Heart right ventricle (tissue), 16 donors: ENCODE data around the gene PLIN1. TPM values are rescaled to one million over a fixed set of nuclear protein-coding genes. Genes with fewer than 3 reads are reported as not detected.

ENCODE experiments used
- ATAC-seq, 8 donors: fragments of 200-7000 bp; cut with Tn5 transposase; one replicate each; pipeline ENCODE4 v1.9.1; 2020; ENCODE audit warnings: mild to moderate bottlenecking in 8 of 8, moderate library complexity in 8 of 8, moderate number of reproducible peaks in 1 of 8
- DNase-seq, 2 donors: peaks; one replicate each; pipeline ENCODE4 v3.0.0-alpha.2; 2020
- H3K27ac ChIP-seq, 10 donors: fragments of 200-600 bp; sonication (generic) in 2 of 10; one replicate each; pipeline versions ENCODE4 v1.5.0 to v1.8.0; 2020 to 2022; ENCODE audit warnings: mild to moderate bottlenecking in 3 of 10
- H3K27me3 ChIP-seq, 7 donors: fragments of 200-600 bp; one replicate each; pipeline ENCODE4 v1.8.0; 2021 to 2022; ENCODE audit warnings: mild to moderate bottlenecking in 2 of 7
- H3K36me3 ChIP-seq, 9 donors: fragments of 200-600 bp; sonication (generic) in 1 of 9; one replicate each; pipeline versions ENCODE4 v1.5.0 to v1.8.0; 2020 to 2022; ENCODE audit warnings: mild to moderate bottlenecking in 2 of 9
- H3K4me1 ChIP-seq, 9 donors: fragments of 200-600 bp; sonication (generic) in 1 of 9; one replicate each; pipeline versions ENCODE4 v1.5.0 to v1.8.0; 2020 to 2022; ENCODE audit warnings: mild to moderate bottlenecking in 4 of 9
- H3K4me3 ChIP-seq, 10 donors: fragments of 200-600 bp; sonication (generic) in 2 of 10; one replicate each; pipeline versions ENCODE4 v1.5.0 to v1.8.0; 2020 to 2022; ENCODE audit warnings: mild to moderate bottlenecking in 7 of 10, moderate library complexity in 2 of 10
- H3K9me3 ChIP-seq, 11 donors: fragments of 200-600 bp in 10 of 11; sonication (generic) in 2 of 11; one replicate each; pipeline versions ENCODE4 v1.5.0 to v1.8.0; 2013 to 2022; ENCODE audit warnings: mild to moderate bottlenecking in 2 of 11, control low read depth in 1 of 11, moderate library complexity in 1 of 11
- WGBS, 2 donors: extraction: QIAGEN DNeasy Blood & Tissue Kit; methylation state at CpG; one replicate each; pipeline ENCODE4 v1.1.7; 2013; ENCODE audit warnings: inconsistent platforms in 1 of 2; 5-methylcytosine and 5-hydroxymethylcytosine counted together
- intact Hi-C, 10 donors: fragments of 100-400 bp; cut with DNase I; formaldehyde crosslinking; loops; one replicate each; pipeline versions ENCODE4 v1.11.1 to v1.14.2; 2022
- polyA plus RNA-seq, 2 donors: library from polyadenylated mRNA; stranded (reverse); fragments of 200-250 nt; gene quantifications; one replicate each; pipeline ENCODE4 v1.2.3, GENCODE V29; 2013
- total RNA-seq, 10 donors: library from RNA; stranded (reverse); fragmentation: NEBNext Ultra II Directional in 3 of 10; extraction: Animal tissue kit (Norgen Biotek cat#: 25700) in 3 of 10; gene quantifications; one replicate each; pipeline versions ENCODE4 v1.2.1 to v1.2.4, GENCODE V29; 2021 to 2023
- TF ChIP-seq, protein P1 (sequence below), 9 donors: fragments of 200-600 bp; sonication (generic) in 2 of 9; IDR thresholded peaks; one replicate each; pipeline versions ENCODE4 v1.5.0 to v1.8.0; 2021 to 2022; ENCODE audit warnings: antibody characterized with exemption in 9 of 9, mild to moderate bottlenecking in 5 of 9, moderate library complexity in 1 of 9
- donor health status: Arrhythmogenic right ventricular cardiomyopathy.
- donor health status: ischemic (EF 13 %, LVEDD 7.1; RV severe dilation, severe dysfunction).
- donor health status: healthy with polysubstance abuse.
- donor health status: DM: no; HTN: yes; CAD: no.
- donor health status: DM: no; HTN: no; CAD: no.
- donor health status: ischemic (EF 25% LVEDD 6.9; RV normal size, moderate dysfunction).
- donor health status: ischemic (EF 25% LVEDD 5.7; RV mildly dilated, moderate dysfunction).
- donor health status: healthy.
- donor health status: DM: yes; HTN: yes; CAD: no.
- donor health status: Ischemic cardiomyopathy.
- donor health status: ischemic (EF 35%, LVEDD 5.7; RV mildly dilated, moderate dysfunction).
- donor health status: nonischemic (EF 11% LVEDD 7.7; RV severe dilation, severe dysfunction).
- donor health status: DM: yes; HTN: yes; CAD: no.
- donor health status: PGD.
- donor health status: ischemic (EF 29% LVEDD 5.4; RV normal size, mild dysfunction).
- donor health status: nonischemic (EF 23%, LVEDD 6.1; RV moderate dilation, normal function).

Gene PLIN1
- total and polyA plus RNA-seq, 12 donors, result 0.30 to 45.3 (median 10.0) TPM

DNA sequence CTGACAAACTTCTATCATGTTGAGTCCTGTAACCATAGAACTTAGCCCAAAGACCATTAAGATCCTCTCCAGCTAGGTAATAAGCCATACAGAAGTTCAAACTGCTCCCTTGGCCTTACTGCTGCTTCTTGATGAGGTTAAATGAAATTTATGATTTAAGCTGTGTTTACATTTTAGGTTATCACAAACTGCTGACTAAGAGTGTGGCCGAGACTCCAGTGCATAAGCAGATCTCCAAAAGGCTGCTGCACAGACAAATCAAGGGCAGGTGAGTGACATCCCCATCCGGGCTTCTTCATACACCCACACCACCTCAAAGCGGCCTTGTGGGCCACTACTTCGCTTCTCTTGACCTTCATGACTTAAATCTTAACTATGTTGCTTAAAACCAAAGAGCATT, 62.9 kb downstream of the PLIN1 start:
- ATAC-seq, result no peak
- H3K36me3 ChIP-seq, result peaks cover 0 to 83% (median 0%) of the 10 kb centered on the region in 9 donors
- intact Hi-C loops, result no loop called here
- TF ChIP-seq, protein P1, sequence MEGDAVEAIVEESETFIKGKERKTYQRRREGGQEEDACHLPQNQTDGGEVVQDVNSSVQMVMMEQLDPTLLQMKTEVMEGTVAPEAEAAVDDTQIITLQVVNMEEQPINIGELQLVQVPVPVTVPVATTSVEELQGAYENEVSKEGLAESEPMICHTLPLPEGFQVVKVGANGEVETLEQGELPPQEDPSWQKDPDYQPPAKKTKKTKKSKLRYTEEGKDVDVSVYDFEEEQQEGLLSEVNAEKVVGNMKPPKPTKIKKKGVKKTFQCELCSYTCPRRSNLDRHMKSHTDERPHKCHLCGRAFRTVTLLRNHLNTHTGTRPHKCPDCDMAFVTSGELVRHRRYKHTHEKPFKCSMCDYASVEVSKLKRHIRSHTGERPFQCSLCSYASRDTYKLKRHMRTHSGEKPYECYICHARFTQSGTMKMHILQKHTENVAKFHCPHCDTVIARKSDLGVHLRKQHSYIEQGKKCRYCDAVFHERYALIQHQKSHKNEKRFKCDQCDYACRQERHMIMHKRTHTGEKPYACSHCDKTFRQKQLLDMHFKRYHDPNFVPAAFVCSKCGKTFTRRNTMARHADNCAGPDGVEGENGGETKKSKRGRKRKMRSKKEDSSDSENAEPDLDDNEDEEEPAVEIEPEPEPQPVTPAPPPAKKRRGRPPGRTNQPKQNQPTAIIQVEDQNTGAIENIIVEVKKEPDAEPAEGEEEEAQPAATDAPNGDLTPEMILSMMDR (IDR thresholded peaks at IDR 0.05), result no peak
- DNase-seq, result no peak
- no peak overlapping the region for H3K4me3 ChIP-seq
- H3K4me1 ChIP-seq, result no peaks in the 10 kb centered on the region
- peaks cover 0 to 30% (median 8%) of the 10 kb centered on the region in 11 donors for H3K9me3 ChIP-seq
- H3K27me3 ChIP-seq, result no peaks in the 10 kb centered on the region
- WGBS, 2 donors, result 95 to 96% methylated on average over 4 of the region's 4 CpGs
- no peak overlapping the region for H3K27ac ChIP-seq

DNA sequence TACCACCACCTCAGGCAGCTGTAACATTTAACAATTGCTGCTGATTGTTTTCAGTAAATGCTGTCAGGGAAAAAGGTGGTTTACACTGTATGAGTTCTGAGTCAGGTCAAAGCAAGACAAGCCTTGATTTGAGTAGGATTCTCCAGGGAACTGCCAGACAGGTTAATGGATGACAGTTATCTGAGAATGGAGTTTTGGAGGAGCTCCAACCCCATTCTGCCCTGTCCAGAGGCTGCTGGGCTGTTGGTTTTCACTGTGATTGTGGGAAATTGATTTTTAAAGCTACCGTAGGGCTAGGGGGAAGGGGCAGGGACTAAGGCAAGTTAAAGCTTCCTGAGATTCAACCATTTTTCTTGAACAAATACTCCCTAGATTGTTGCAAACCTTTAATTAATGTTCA, 64.0 kb downstream of the PLIN1 start:
- Histone ChIP-seq H3K4me3 (no peak overlapping the region), H3K9me3 (peaks cover 0 to 37% (median 8%) of the 10 kb centered on the region in 11 donors), H3K27me3 (no peaks in the 10 kb centered on the region), H3K36me3 (peaks cover 0 to 82% (median 0%) of the 10 kb centered on the region in 9 donors), H3K4me1 (no peaks in the 10 kb centered on the region), H3K27ac (no peak overlapping the region)
- DNase-seq (no peak), ATAC-seq (no peak)
- WGBS, 2 donors, result 96 to 97% methylated on average over 1 of the region's 1 CpG
- intact Hi-C loops, result no loop called here
- TF ChIP-seq, protein P1 (IDR thresholded peaks at IDR 0.05), result no peak

Other genes with a start within 250 kb of the PLIN1 start
- 1 to 10 TPM in 1 of 10 donors, under 1 TPM in 4, not detected in 5; 0.32 to 1.4 (median 0.77) TPM for gene RHCG, start 182.8 kb downstream of the PLIN1 start, total RNA-seq
- gene RHCG, start 182.8 kb downstream of the PLIN1 start, polyA plus RNA-seq, result 1 to 10 TPM in 1 of 2 donors, not detected in 1; 1.9 TPM
- gene TICRR, start 103.9 kb downstream of the PLIN1 start, total RNA-seq, result under 1 TPM in 4 of 10 donors, not detected in 6; 0.04 to 0.93 (median 0.15) TPM
- gene TICRR, start 103.9 kb downstream of the PLIN1 start, polyA plus RNA-seq, result under 1 TPM; under 0.01 to 0.01 TPM
- 1 to 10 TPM; 1.6 to 4.7 (median 3.1) TPM for gene KIF7, start 23.9 kb downstream of the PLIN1 start, total RNA-seq
- 1 to 10 TPM; 1.5 to 3.7 TPM for gene KIF7, start 23.9 kb downstream of the PLIN1 start, polyA plus RNA-seq
- gene PEX11A, start 11.4 kb upstream of the PLIN1 start, total RNA-seq, result 10 to 100 TPM in 1 of 10 donors, 1 to 10 TPM in 9; 6.0 to 14.3 (median 9.0) TPM
- gene PEX11A, start 11.4 kb upstream of the PLIN1 start, polyA plus RNA-seq, result 1 to 10 TPM; 7.0 to 7.3 TPM
- under 1 TPM in 2 of 10 donors, not detected in 8; 0.15 TPM for gene WDR93, start 11.4 kb upstream of the PLIN1 start, total RNA-seq
- gene WDR93, start 11.4 kb upstream of the PLIN1 start, polyA plus RNA-seq, result under 1 TPM in 1 of 2 donors, not detected in 1; 0.09 TPM
- 1 to 10 TPM; 1.3 to 7.6 (median 5.6) TPM for gene MESP1, start 71.9 kb upstream of the PLIN1 start, total RNA-seq
- 1 to 10 TPM; 1.3 to 9.2 TPM for gene MESP1, start 71.9 kb upstream of the PLIN1 start, polyA plus RNA-seq
- gene MESP2, start 97.0 kb upstream of the PLIN1 start, total RNA-seq, result under 1 TPM in 5 of 10 donors, not detected in 5; 0.21 to 0.52 (median 0.32) TPM
- gene MESP2, start 97.0 kb upstream of the PLIN1 start, polyA plus RNA-seq, result under 1 TPM; 0.04 to 0.73 TPM
- gene ANPEP, start 135.5 kb upstream of the PLIN1 start, total RNA-seq, result 10 to 100 TPM in 1 of 10 donors, 1 to 10 TPM in 8, under 1 TPM in 1; 0.77 to 17.8 (median 2.4) TPM
- 1 to 10 TPM; 6.1 to 9.9 TPM for gene ANPEP, start 135.5 kb upstream of the PLIN1 start, polyA plus RNA-seq
- gene AP3S2, start 214.6 kb upstream of the PLIN1 start, total RNA-seq, result 10 to 100 TPM; 37.0 to 55.5 (median 46.1) TPM
- 10 to 100 TPM; 16.8 to 19.2 TPM for gene AP3S2, start 214.6 kb upstream of the PLIN1 start, polyA plus RNA-seq
- 10 to 100 TPM in 9 of 10 donors, 1 to 10 TPM in 1; 7.7 to 12.8 (median 11.3) TPM for gene ARPIN, start 233.6 kb upstream of the PLIN1 start, total RNA-seq
- gene ARPIN, start 233.6 kb upstream of the PLIN1 start, polyA plus RNA-seq, result 1 to 10 TPM; 4.6 to 8.0 TPM